ENCODE data around the gene C9orf50. TPM values are rescaled to one million over a fixed set of nuclear protein-coding genes. Genes with fewer than 3 reads are reported as not detected.
A peak's percentile ranks its signal among the peaks of the same experiment; 100 is the strongest.

The C9orf50 gene
- not detected for total RNA-seq

GRCh38 chr9:129620669-129621295, at the start of gene C9orf50:
Gene C9orf50 (minus strand): TSS chr9:129621101. CDS start chr9:129620574, 527 bp downstream.
- peaks cover 2% of the 10 kb centered on the region for H3K9me3 Mint-ChIP-seq
- intact Hi-C loops (cut with micrococcal nuclease) = no loop called here
- POLR2A ChIA-PET = interaction anchor here (0.6 to 1.5 kb wide), 7 partner anchors 9 to 497 kb away, joined by 3 to 4 read pairs (median 3); no protein-coding TSS in a partner anchor
- peaks cover 17% of the 10 kb centered on the region for H3K4me1 Mint-ChIP-seq (ENCODE audit: low read depth)
- no peaks in the 10 kb centered on the region for H3K36me3 Mint-ChIP-seq (ENCODE audit: low read depth)
- ATAC-seq (no peak), DNase-seq (no peak)
- H3K4me3 Mint-ChIP-seq = peak within 1 kb of the TSS; percentile 27
- TF ChIP-seq CTCF (IDR thresholded peaks at IDR 0.05) = no peak
- H3K27ac Mint-ChIP-seq = no peak within 1 kb of the TSS
- CTCF ChIA-PET = interaction anchor here (0.9 to 10.1 kb wide), 8 partner anchors 9 to 591 kb away, joined by 3 to 131 read pairs (median 6); partner anchors contain the start of gene ASB6
- peaks cover 19% of the 10 kb centered on the region for H3K27me3 Mint-ChIP-seq

- ChIA-PET CTCF (no interaction called here), POLR2A (no interaction called here)
- H3K4me3 Mint-ChIP-seq = no peak overlapping the region
- DNase-seq = no peak
- no peak for TF ChIP-seq CTCF (IDR thresholded peaks at IDR 0.05)
- peaks cover 8% of the 10 kb centered on the region for H3K27me3 Mint-ChIP-seq
- ATAC-seq = no peak
- intact Hi-C loops (cut with micrococcal nuclease) = no loop called here
- H3K9me3 Mint-ChIP-seq = no peaks in the 10 kb centered on the region
- peaks cover 6% of the 10 kb centered on the region for H3K4me1 Mint-ChIP-seq (ENCODE audit: low read depth)
- H3K27ac Mint-ChIP-seq = no peak overlapping the region
- no peaks in the 10 kb centered on the region for H3K36me3 Mint-ChIP-seq (ENCODE audit: low read depth)
Measured at GRCh38 chr9:129669946-129670345, 49.0 kb upstream of the C9orf50 start.

- H3K36me3 Mint-ChIP-seq (ENCODE audit: low read depth) = no peaks in the 10 kb centered on the region
- no peaks in the 10 kb centered on the region for H3K9me3 Mint-ChIP-seq
- ATAC-seq (no peak), DNase-seq (no peak)
- H3K4me1 Mint-ChIP-seq (ENCODE audit: low read depth) = peaks cover 7% of the 10 kb centered on the region
- ChIA-PET CTCF (no interaction called here), POLR2A (no interaction called here)
- intact Hi-C loops (cut with micrococcal nuclease) = no loop called here
- no peak for TF ChIP-seq CTCF (IDR thresholded peaks at IDR 0.05)
- H3K4me3 Mint-ChIP-seq = no peak overlapping the region
- no peak overlapping the region for H3K27ac Mint-ChIP-seq
- peaks cover 11% of the 10 kb centered on the region for H3K27me3 Mint-ChIP-seq
Measured at GRCh38 chr9:129669141-129669718, 48.3 kb upstream of the C9orf50 start.

- ATAC-seq (no peak), DNase-seq (no peak)
- Mint-ChIP-seq H3K4me1 (ENCODE audit: low read depth) (peaks cover 7% of the 10 kb centered on the region), H3K27me3 (peaks cover 13% of the 10 kb centered on the region), H3K9me3 (no peaks in the 10 kb centered on the region), H3K27ac (no peak overlapping the region), H3K36me3 (ENCODE audit: low read depth) (no peaks in the 10 kb centered on the region), H3K4me3 (no peak overlapping the region)
- ChIA-PET CTCF (interaction anchor here (0.6 to 1.1 kb wide), 2 partner anchors 59 to 70 kb away, joined by 3 to 5 read pairs; no protein-coding TSS in a partner anchor), POLR2A (no interaction called here)
- no peak for TF ChIP-seq CTCF (IDR thresholded peaks at IDR 0.05)
- intact Hi-C loops (cut with micrococcal nuclease) = no loop called here
Measured at GRCh38 chr9:129667850-129668249, 46.9 kb upstream of the C9orf50 start.

GRCh38 chr9:129667378-129667777, 46.5 kb upstream of the C9orf50 start:
- Mint-ChIP-seq H3K27ac (no peak overlapping the region), H3K4me1 (ENCODE audit: low read depth) (peaks cover 7% of the 10 kb centered on the region), H3K36me3 (ENCODE audit: low read depth) (no peaks in the 10 kb centered on the region), H3K9me3 (no peaks in the 10 kb centered on the region), H3K4me3 (no peak overlapping the region), H3K27me3 (peaks cover 13% of the 10 kb centered on the region)
- POLR2A ChIA-PET = no interaction called here
- ATAC-seq (no peak), DNase-seq (no peak)
- TF ChIP-seq CTCF (IDR thresholded peaks at IDR 0.05) = no peak
- intact Hi-C loops (cut with micrococcal nuclease) = no loop called here
- CTCF ChIA-PET = interaction anchor here (0.6 to 1.1 kb wide), 2 partner anchors 60 to 70 kb away, joined by 3 to 5 read pairs; no protein-coding TSS in a partner anchor
